ENCODE results near the gene FBXO33. TPM values are rescaled to one million over a fixed set of nuclear protein-coding genes. Genes with fewer than 3 reads are reported as not detected.

Gene FBXO33, protein sequence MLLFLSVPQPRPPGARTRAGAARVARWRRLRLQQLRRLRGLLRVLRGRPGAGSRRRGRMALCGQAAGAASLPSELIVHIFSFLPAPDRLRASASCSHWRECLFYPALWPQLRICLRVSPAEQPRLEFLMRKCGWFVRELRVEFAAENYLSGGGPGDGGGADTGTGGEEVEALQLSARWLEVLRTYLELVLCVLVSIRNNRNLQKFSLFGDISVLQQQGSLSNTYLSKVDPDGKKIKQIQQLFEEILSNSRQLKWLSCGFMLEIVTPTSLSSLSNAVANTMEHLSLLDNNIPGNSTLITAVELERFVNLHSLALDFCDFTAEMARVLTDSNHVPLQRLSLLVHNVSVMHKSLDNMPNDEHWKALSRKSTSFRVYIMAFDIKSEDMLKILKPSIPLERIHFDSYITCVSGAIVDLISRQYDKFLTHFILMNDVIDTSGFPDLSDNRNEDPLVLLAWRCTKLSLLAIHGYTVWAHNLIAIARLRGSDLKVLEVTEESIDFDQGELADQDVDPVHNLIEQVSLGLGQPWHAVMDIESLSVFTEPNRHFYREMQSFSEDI
- 6.3 and 8.4 TPM in 2 replicates for total RNA-seq

DNA sequence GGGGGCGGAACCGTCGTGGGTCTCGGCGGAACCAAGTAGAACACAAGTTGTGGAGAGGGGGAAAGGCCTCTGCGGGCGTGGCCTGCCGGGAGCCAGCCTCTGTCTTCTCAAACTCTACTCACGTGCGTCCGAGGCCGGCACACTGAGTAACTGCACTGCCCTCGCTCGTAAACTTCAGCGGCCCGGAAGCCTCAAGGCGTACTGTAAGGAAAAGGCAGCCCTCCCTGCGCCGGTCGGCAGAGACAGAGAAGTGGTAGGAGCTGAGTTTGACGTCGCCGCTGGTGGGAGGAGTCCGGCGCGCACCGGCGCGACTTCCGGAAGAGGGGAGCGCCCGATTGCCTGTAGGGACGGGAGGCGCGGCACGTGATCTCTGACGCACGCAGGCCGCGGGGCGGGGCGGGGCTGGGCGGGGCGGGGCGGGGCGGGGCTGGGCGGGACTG, at the start of gene FBXO33:
TSS of gene FBXO33 (minus strand) at position 255 of the 440 bp plus-strand sequence. CDS start 271 bp downstream, outside the sequence.

Other genes with a start within 250 kb of the FBXO33 start
- gene MIA2, start 198.5 kb downstream of the FBXO33 start, total RNA-seq: 16.4 and 20.0 TPM in 2 replicates

All from airway epithelial cell (primary cell).